ENCODE results near the gene TRIP6. TPM values are rescaled to one million over a fixed set of nuclear protein-coding genes. Genes with fewer than 3 reads are reported as not detected.
A peak's percentile ranks its signal among the peaks of the same experiment; 100 is the strongest.

Gene TRIP6
- total RNA-seq, 1 experiment from 2014 or later: 102 TPM

GRCh38 chr7:100874300-100874576, 7.1 kb downstream of the TRIP6 start:
- intact Hi-C loops (cut with micrococcal nuclease): no loop called here
- DNase-seq (ENCODE audit: low read depth, low spot score) (no peak), ATAC-seq (peak; percentile 35)
- peaks cover 13% of the 10 kb centered on the region; the same call in 1 of the 2 replicates for H4K20me1 ChIP-seq (ENCODE audit: insufficient read depth)
- RAD21 ChIA-PET (ENCODE audit: low non-redundant PET in 1 of 2, low total read pairs in 2 of 2, uncharacterized antibody in 2 of 2, unreplicated experiment in 2 of 2): no interaction called here
- CTCF ChIA-PET: no interaction called here
- H3K27ac ChIP-seq (ENCODE audit: low read depth, low read length): peak overlapping the region; percentile 84
- peaks cover 12 to 24% of the 10 kb centered on the region in 2 experiments for H3K4me1 ChIP-seq (ENCODE audit: control insufficient read depth in 1 of 2, insufficient read depth in 2 of 2, low read length in 2 of 2)
- H3K4me3 ChIP-seq (replicated peaks in 1 of 2; ENCODE audit: low read depth in 1 of 2, low read length in 2 of 2): peak overlapping the region; percentile 97 to 98
- POLR2A ChIA-PET: interaction anchor here (2.4 kb wide), 1 partner anchor 15 kb away, joined by 31 read pairs; the partner anchor contains the start of gene UFSP1
- no peaks in the 10 kb centered on the region for H3K27me3 ChIP-seq (ENCODE audit: insufficient read depth, low read length)
- peak overlapping the region; percentile 92 for H3K4me2 ChIP-seq (ENCODE audit: low read length)
- TF ChIP-seq SRF (IDR thresholded peaks at IDR 0.05; ENCODE audit: low read depth) (no peak), ELF1 (IDR thresholded peaks at IDR 0.05; ENCODE audit: borderline replicate concordance, low read depth) (no peak), EZH2phosphoT487 (IDR thresholded peaks at IDR 0.05; ENCODE audit: borderline replicate concordance) (no peak), CTCF (IDR thresholded peaks at IDR 0.05 in 2 of 3, conservative IDR thresholded peaks at IDR 0.05 in 1 of 3; ENCODE audit: borderline replicate concordance in 1 of 3, insufficient read depth in 1 of 3, low read depth in 2 of 3, low read length in 2 of 3) (no peak), POLR2AphosphoS5 (IDR thresholded peaks at IDR 0.05; ENCODE audit: low read depth, low read length) (no peak), ATF3 (IDR thresholded peaks at IDR 0.05) (no peak), ZNF274 (IDR thresholded peaks at IDR 0.05; ENCODE audit: low read depth, low read length) (no peak), REST (IDR thresholded peaks at IDR 0.05; ENCODE audit: low read depth) (no peak), RAD21 (IDR thresholded peaks at IDR 0.05; ENCODE audit: low read depth) (no peak), FOSL1 (IDR thresholded peaks at IDR 0.05; ENCODE audit: low read depth) (no peak), ZBTB33 (IDR thresholded peaks at IDR 0.05; ENCODE audit: extremely low read depth, insufficient replicate concordance, low read length) (no peak), CBX3 (IDR thresholded peaks at IDR 0.05; ENCODE audit: low read depth) (no peak), YY1 (IDR thresholded peaks at IDR 0.05; ENCODE audit: extremely low read depth, insufficient replicate concordance, low read depth, low read length) (no peak), CEBPB (IDR thresholded peaks at IDR 0.05; ENCODE audit: low read depth) (no peak)
- TF ChIP-seq, protein P1, sequence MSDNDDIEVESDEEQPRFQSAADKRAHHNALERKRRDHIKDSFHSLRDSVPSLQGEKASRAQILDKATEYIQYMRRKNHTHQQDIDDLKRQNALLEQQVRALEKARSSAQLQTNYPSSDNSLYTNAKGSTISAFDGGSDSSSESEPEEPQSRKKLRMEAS (IDR thresholded peaks at IDR 0.05): no peak
- H2AFZ ChIP-seq (ENCODE audit: low read depth, low read length, poor library complexity, severe bottlenecking): no peak overlapping the region
- H3K9ac ChIP-seq (ENCODE audit: low read length): peak overlapping the region; percentile 97
- no peaks in the 10 kb centered on the region for H3K9me3 ChIP-seq (ENCODE audit: control insufficient read depth in 1 of 2, insufficient read depth in 1 of 2, low read depth in 1 of 2, low read length in 2 of 2)
- peaks cover 71% of the 10 kb centered on the region for H3K79me2 ChIP-seq (ENCODE audit: insufficient read depth, low read length)
- BruUV-seq (replicated peaks): no TSS peak
- peaks cover 22 to 51% of the 10 kb centered on the region in 2 experiments for H3K36me3 ChIP-seq (ENCODE audit: control insufficient read depth in 1 of 2, insufficient read depth in 2 of 2, low read length in 2 of 2)
- H3K9me2 ChIP-seq (ENCODE audit: insufficient read depth): no peaks in the 10 kb centered on the region

All from HCT116 (cell line).